ENCODE results near the gene GALNT9. TPM values are rescaled to one million over a fixed set of nuclear protein-coding genes. Genes with fewer than 3 reads are reported as not detected.
A peak's percentile ranks its signal among the peaks of the same experiment; 100 is the strongest.

GALNT9 gene
- total RNA-seq, 1 donor from 2014 or later, result not detected

- H3K4me3 ChIP-seq, result no peak overlapping the region
- no peak for TF ChIP-seq EZH2 (IDR thresholded peaks at IDR 0.05)
- no peak for TF ChIP-seq CTCF (IDR thresholded peaks at IDR 0.05)
- no peak for TF ChIP-seq EZH2phosphoT487 (IDR thresholded peaks at IDR 0.05)
- H3K4me1 ChIP-seq, result peaks cover 5% of the 10 kb centered on the region
- no peak overlapping the region for H3K9ac ChIP-seq
- H3K9me3 ChIP-seq (ENCODE audit: low read depth), result no peaks in the 10 kb centered on the region
- Mint-ChIP-seq H3K36me3 (peaks cover 7% of the 10 kb centered on the region), H3K9me3 (no peaks in the 10 kb centered on the region), H3K4me1 (peaks cover 21% of the 10 kb centered on the region), H3K27me3 (ENCODE audit: insufficient read depth, low read depth) (peaks cover 2% of the 10 kb centered on the region), H3K4me3 (no peak overlapping the region), H3K27ac (no peak overlapping the region)
- H3F3A ChIP-seq (ENCODE audit: low read depth), result no peaks in the 10 kb centered on the region
- H3K36me3 ChIP-seq, result no peaks in the 10 kb centered on the region
- no peak overlapping the region for H3K4me2 ChIP-seq
- DNase-seq (ENCODE audit: low spot score), result no peak
- H4K20me1 ChIP-seq (ENCODE audit: low read depth), result peaks cover 7% of the 10 kb centered on the region
- H3K27ac ChIP-seq, result no peak overlapping the region
- no peaks in the 10 kb centered on the region for H3K27me3 ChIP-seq
- H2AFZ ChIP-seq (replicated peaks), result no peak overlapping the region
- H3K79me2 ChIP-seq (ENCODE audit: low read depth), result peaks cover 27% of the 10 kb centered on the region
Observed at GRCh38 chr12:132147423-132148367, 181.7 kb downstream of the GALNT9 start.

- Histone ChIP-seq H3K4me3 (no peak overlapping the region), H3K36me3 (no peaks in the 10 kb centered on the region), H3K9ac (no peak overlapping the region), H4K20me1 (ENCODE audit: low read depth) (peaks cover 14% of the 10 kb centered on the region), H3K9me3 (ENCODE audit: low read depth) (no peaks in the 10 kb centered on the region), H2AFZ (replicated peaks) (no peak overlapping the region), H3K4me2 (no peak overlapping the region), H3F3A (ENCODE audit: low read depth) (no peaks in the 10 kb centered on the region), H3K4me1 (peaks cover 5% of the 10 kb centered on the region), H3K79me2 (ENCODE audit: low read depth) (peaks cover 27% of the 10 kb centered on the region), H3K27me3 (no peaks in the 10 kb centered on the region), H3K27ac (no peak overlapping the region)
- Mint-ChIP-seq H3K27ac (no peak overlapping the region), H3K9me3 (no peaks in the 10 kb centered on the region), H3K4me3 (peak overlapping the region; percentile 94), H3K4me1 (peaks cover 21% of the 10 kb centered on the region), H3K27me3 (ENCODE audit: insufficient read depth, low read depth) (peaks cover 2% of the 10 kb centered on the region), H3K36me3 (peaks cover 7% of the 10 kb centered on the region)
- TF ChIP-seq EZH2phosphoT487 (IDR thresholded peaks at IDR 0.05) (no peak), CTCF (IDR thresholded peaks at IDR 0.05) (no peak), EZH2 (IDR thresholded peaks at IDR 0.05) (no peak)
- no peak for DNase-seq (ENCODE audit: low spot score)
Observed at GRCh38 chr12:132146772-132147422, 182.5 kb downstream of the GALNT9 start.

Small RNA genes within 50 kb of the gene (small RNA-seq; reads per million reads assigned to genes)
- not detected for gene AC138466.3

Other genes starting within 250 kb of the GALNT9 start
- 8.5 and 15.5 TPM in 2 replicates for gene DDX51, start 185.3 kb downstream of the GALNT9 start, total RNA-seq (ENCODE audit: low replicate concordance)
- 3.5 and 12.1 TPM in 2 replicates for gene NOC4L, start 185.1 kb downstream of the GALNT9 start, total RNA-seq (ENCODE audit: low replicate concordance)
- 7.4 and 30.6 TPM in 2 replicates for gene FBRSL1, start 160.6 kb upstream of the GALNT9 start, total RNA-seq (ENCODE audit: low replicate concordance)